ENCODE measurements around the gene PIP5KL1.
A peak's percentile ranks its signal among the peaks of the same experiment; 100 is the strongest.

PIP5KL1 gene

GRCh38 chr9:127930231-127931091 lies at the start of gene PIP5KL1:
Gene PIP5KL1 (minus strand): TSS chr9:127930777. CDS start chr9:127930752, 25 bp downstream.
- peak; percentile 98 for DNase-seq (ENCODE audit: low spot score)

GRCh38 chr9:127980060-127980705 lies 49.6 kb upstream of the PIP5KL1 start:
- peak; percentile 47 for DNase-seq (ENCODE audit: low spot score)

GRCh38 chr9:127979333-127980059 lies 48.9 kb upstream of the PIP5KL1 start:
- DNase-seq (ENCODE audit: low spot score), result peak; percentile 47

- no peak for DNase-seq (ENCODE audit: low spot score)
Observed at GRCh38 chr9:127979015-127979332, 48.4 kb upstream of the PIP5KL1 start.

GRCh38 chr9:127977884-127978647 lies 47.5 kb upstream of the PIP5KL1 start:
- peak; percentile 56 for DNase-seq (ENCODE audit: low spot score)

- DNase-seq (ENCODE audit: low spot score), result no peak
Observed at GRCh38 chr9:127977009-127977883, 46.7 kb upstream of the PIP5KL1 start.

- DNase-seq (ENCODE audit: low spot score), result no peak
Observed at GRCh38 chr9:127976498-127976897, 45.9 kb upstream of the PIP5KL1 start.

GRCh38 chr9:127975376-127976315 lies 45.1 kb upstream of the PIP5KL1 start:
- DNase-seq (ENCODE audit: low spot score), result no peak

- no peak for DNase-seq (ENCODE audit: low spot score)
Observed at GRCh38 chr9:127974769-127975261, 44.2 kb upstream of the PIP5KL1 start.

GRCh38 chr9:127974001-127974768 lies 43.6 kb upstream of the PIP5KL1 start:
- no peak for DNase-seq (ENCODE audit: low spot score)

GRCh38 chr9:127973169-127974000 lies 42.8 kb upstream of the PIP5KL1 start:
- DNase-seq (ENCODE audit: low spot score), result no peak

GRCh38 chr9:127972236-127972871 lies 41.8 kb upstream of the PIP5KL1 start:
- no peak for DNase-seq (ENCODE audit: low spot score)

- DNase-seq (ENCODE audit: low spot score), result no peak
Observed at GRCh38 chr9:127971357-127972235, 41.0 kb upstream of the PIP5KL1 start.

GRCh38 chr9:127970401-127971313 lies 40.1 kb upstream of the PIP5KL1 start:
- DNase-seq (ENCODE audit: low spot score), result no peak

GRCh38 chr9:127968700-127969383 lies 38.3 kb upstream of the PIP5KL1 start:
- DNase-seq (ENCODE audit: low spot score), result no peak
